Skin epidermis (tissue), 12 donors: ENCODE measurements around the gene TMEM250.
A peak's percentile ranks its signal among the peaks of the same experiment; 100 is the strongest.
"Not testable (repeated sequence)": the region's sequence is repeated elsewhere in the genome, so short reads cannot be mapped to it uniquely, and the experiment has no call there.

ENCODE experiments used
- H3K27ac ChIP-seq, 21 experiments: fragments of 200-600 bp; sonication (generic) in 11 of 21; one replicate each; pipeline ENCODE4 v1.5.0; 2020; ENCODE audit warnings: mild to moderate bottlenecking in 3 of 21, inconsistent platforms in 2 of 21, moderate library complexity in 2 of 21
- H3K4me3 ChIP-seq, 7 experiments: fragments of 200-600 bp; sonication (generic) in 2 of 7; one replicate each; pipeline ENCODE4 v1.5.0; 2020; ENCODE audit warnings: inconsistent platforms in 2 of 7, mild to moderate bottlenecking in 2 of 7, moderate library complexity in 1 of 7

Gene TMEM250

GRCh38 chr9:136118320-136119060, at the start of gene TMEM250:
TSS of gene TMEM250 (minus strand) at chr9:136118875. CDS start at chr9:136116900, 1,975 bp downstream.
- Histone ChIP-seq H3K27ac (peak within 1 kb of the TSS; percentile 88 to 100 (median 98)), H3K4me3 (peak within 1 kb of the TSS; percentile 65 to 98 (median 83))

- no peak overlapping the region for H3K4me3 ChIP-seq
- H3K27ac ChIP-seq = no peak overlapping the region
Observed at GRCh38 chr9:136163248-136163850, 44.7 kb upstream of the TMEM250 start.

- Histone ChIP-seq H3K4me3 (no peak overlapping the region), H3K27ac (no peak overlapping the region)
Observed at GRCh38 chr9:136160995-136161610, 42.4 kb upstream of the TMEM250 start.

- Histone ChIP-seq H3K27ac (no peak overlapping the region), H3K4me3 (no peak overlapping the region)
Observed at GRCh38 chr9:136160381-136160841, 41.7 kb upstream of the TMEM250 start.

GRCh38 chr9:136159851-136160250, 41.2 kb upstream of the TMEM250 start:
- Histone ChIP-seq H3K4me3 (no peak overlapping the region), H3K27ac (no peak overlapping the region)

GRCh38 chr9:136157477-136158265, 39.0 kb upstream of the TMEM250 start:
- Histone ChIP-seq H3K4me3 (no peak overlapping the region), H3K27ac (no peak overlapping the region)

GRCh38 chr9:136156209-136157120, 37.8 kb upstream of the TMEM250 start:
- H3K27ac ChIP-seq = no peak overlapping the region
- H3K4me3 ChIP-seq = no peak overlapping the region

GRCh38 chr9:136155576-136155975, 36.9 kb upstream of the TMEM250 start:
- Histone ChIP-seq H3K4me3 (no peak overlapping the region), H3K27ac (no peak overlapping the region)

GRCh38 chr9:136154943-136155342, 36.3 kb upstream of the TMEM250 start:
- Histone ChIP-seq H3K4me3 (no peak overlapping the region), H3K27ac (no peak overlapping the region)

- Histone ChIP-seq H3K4me3 (no peak overlapping the region), H3K27ac (no peak overlapping the region)
Observed at GRCh38 chr9:136153381-136154065, 34.8 kb upstream of the TMEM250 start.

- H3K4me3 ChIP-seq = no peak overlapping the region
- no peak overlapping the region for H3K27ac ChIP-seq
Observed at GRCh38 chr9:136152931-136153330, 34.3 kb upstream of the TMEM250 start.

GRCh38 chr9:136152543-136152866, 33.8 kb upstream of the TMEM250 start:
- H3K4me3 ChIP-seq = no peak overlapping the region
- no peak overlapping the region for H3K27ac ChIP-seq

- H3K4me3 ChIP-seq = no peak overlapping the region
- H3K27ac ChIP-seq = no peak overlapping the region
Observed at GRCh38 chr9:136151848-136152542, 33.3 kb upstream of the TMEM250 start.

GRCh38 chr9:136151214-136151804, 32.6 kb upstream of the TMEM250 start:
- Histone ChIP-seq H3K4me3 (no peak overlapping the region), H3K27ac (no peak overlapping the region)

GRCh38 chr9:136150664-136151213, 32.1 kb upstream of the TMEM250 start:
- H3K27ac ChIP-seq, H3K4me3 ChIP-seq: not testable (repeated sequence)

GRCh38 chr9:136149853-136150252, 31.2 kb upstream of the TMEM250 start:
- H3K27ac ChIP-seq = no peak overlapping the region

GRCh38 chr9:136149337-136149736, 30.7 kb upstream of the TMEM250 start:
- H3K4me3 ChIP-seq = no peak overlapping the region
- H3K27ac ChIP-seq = no peak overlapping the region

More at GRCh38 chr9:136149853-136150252, 31.2 kb upstream of the TMEM250 start:
- no peak overlapping the region for H3K4me3 ChIP-seq
